Thyroid gland (tissue), 4 donors: ENCODE results near the gene LSMEM2. TPM values are rescaled to one million over a fixed set of nuclear protein-coding genes. Genes with fewer than 3 reads are reported as not detected.

ENCODE experiments used
- DNase-seq, 2 donors: peaks; one replicate each; pipeline ENCODE4 v3.0.0-alpha.2; 2019
- H3K27ac ChIP-seq, 3 donors: fragments of 200-600 bp; sonication (generic); 1 replicate in 2 of 3; 2 replicates in 1 of 3; pipeline ENCODE4 v1.5.1; 2016 to 2019; ENCODE audit warnings: mild to moderate bottlenecking in 1 of 3, moderate library complexity in 1 of 3
- H3K27me3 ChIP-seq: fragments of 200-600 bp; sonication (generic); one replicate; pipeline ENCODE4 v1.5.1; 2019
- H3K36me3 ChIP-seq, 2 donors: fragments of 200-600 bp; sonication (generic); one replicate each; pipeline ENCODE4 v1.5.1; 2016 to 2019
- H3K4me1 ChIP-seq, 2 donors: fragments of 200-600 bp; sonication (generic); one replicate each; pipeline ENCODE4 v1.5.1; 2017 to 2019
- H3K4me3 ChIP-seq, 3 donors: fragments of 200-600 bp; sonication (generic); replicated peaks in 1 of 3; 1 replicate in 2 of 3; 2 replicates in 1 of 3; pipeline ENCODE4 v1.5.1; 2016; ENCODE audit warnings: mild to moderate bottlenecking in 1 of 3
- H3K9me3 ChIP-seq: fragments of 200-600 bp; sonication (generic); one replicate; pipeline ENCODE4 v1.5.1; 2017
- CTCF ChIP-seq, 6 experiments: fragments of 200-600 bp in 3 of 6; fragments of 450-650 bp in 3 of 6; sonication (generic) in 3 of 6; IDR thresholded peaks; one replicate each; pipeline ENCODE4 v1.5.1; 2016 to 2019; ENCODE audit warnings: antibody characterized with exemption in 6 of 6, mild to moderate bottlenecking in 2 of 6, inconsistent platforms in 1 of 6, moderate library complexity in 1 of 6
- POLR2A ChIP-seq, 2 donors: fragments of 450-650 bp; IDR thresholded peaks; one replicate each; pipeline ENCODE4 v1.6.1; 2017; ENCODE audit warnings: antibody characterized with exemption in 2 of 2, mild to moderate bottlenecking in 2 of 2, moderate library complexity in 1 of 2
- WGBS, 2 donors: methylation state at CpG; one replicate each; pipeline ENCODE4 v1.1.5; 2017; 5-methylcytosine and 5-hydroxymethylcytosine counted together
- intact Hi-C: fragments of 100-400 bp; cut with DNase I; formaldehyde crosslinking; loops from one replicate; pipeline ENCODE4 v1.15.1; 2023
- total RNA-seq, 4 donors: library from RNA; depleted of rRNA; stranded (reverse); fragments of >200 nt; gene quantifications; one replicate each; pipeline ENCODE4 v1.2.3, GENCODE V29; 2016

LSMEM2 gene
- total RNA-seq, 4 donors from 2014 or later = not detected

- no peaks in the 10 kb centered on the region for H3K9me3 ChIP-seq
- peak; percentile 84 to 88 for DNase-seq
- H3K36me3 ChIP-seq = no peaks in the 10 kb centered on the region
- 1 to 3% methylated on average over 14 to 39 of the region's 61 CpGs for WGBS, 2 donors
- TF ChIP-seq CTCF (IDR thresholded peaks at IDR 0.05) (peak; percentile 95 to 99 (median 97)), POLR2A (IDR thresholded peaks at IDR 0.05) (peak in 1 of 2 donors; percentile 17)
- peaks cover 28 to 48% of the 10 kb centered on the region in 2 donors for H3K4me1 ChIP-seq
- intact Hi-C loops = loop anchor here (2.0 kb wide), 1 partner anchor 46 kb away; no protein-coding TSS in a partner anchor
- H3K27me3 ChIP-seq = no peaks in the 10 kb centered on the region
- peak overlapping the region in 1 of 3 donors; percentile 13 for H3K4me3 ChIP-seq
- H3K27ac ChIP-seq = peak overlapping the region in 1 of 3 donors; percentile 43
Measured at GRCh38 chr3:50272911-50273688, 5.8 kb upstream of the LSMEM2 start.

GRCh38 chr3:50273689-50274065 lies 5.2 kb upstream of the LSMEM2 start:
- Histone ChIP-seq H3K9me3 (no peaks in the 10 kb centered on the region), H3K4me1 (peaks cover 22 to 42% of the 10 kb centered on the region in 2 donors), H3K36me3 (no peaks in the 10 kb centered on the region), H3K27ac (no peak overlapping the region), H3K27me3 (no peaks in the 10 kb centered on the region), H3K4me3 (peak overlapping the region in 1 of 3 donors; percentile 13)
- intact Hi-C loops = loop anchor here (2.0 kb wide), 2 partner anchors 47 to 79 kb away; no protein-coding TSS in a partner anchor
- no peak for DNase-seq
- WGBS, 2 donors = 47 to 48% methylated on average over 6 to 23 of the region's 31 CpGs
- TF ChIP-seq CTCF (IDR thresholded peaks at IDR 0.05) = no peak
- TF ChIP-seq POLR2A (IDR thresholded peaks at IDR 0.05) = no peak

GRCh38 chr3:50274371-50275104 lies 4.3 kb upstream of the LSMEM2 start:
- 16 to 36% methylated on average over 14 to 18 of the region's 26 CpGs for WGBS, 2 donors
- Histone ChIP-seq H3K27me3 (no peaks in the 10 kb centered on the region), H3K4me1 (peaks cover 14 to 34% of the 10 kb centered on the region in 2 donors), H3K9me3 (no peaks in the 10 kb centered on the region), H3K4me3 (no peak overlapping the region), H3K36me3 (no peaks in the 10 kb centered on the region), H3K27ac (no peak overlapping the region)
- intact Hi-C loops = loop anchor here (2.0 kb wide), 1 partner anchor 80 kb away; no protein-coding TSS in a partner anchor
- TF ChIP-seq CTCF (IDR thresholded peaks at IDR 0.05) (peak; percentile 28 to 69 (median 56)), POLR2A (IDR thresholded peaks at IDR 0.05) (no peak)
- DNase-seq = peak; percentile 58 to 64

GRCh38 chr3:50275141-50275995 lies 3.5 kb upstream of the LSMEM2 start:
- Histone ChIP-seq H3K27ac (no peak overlapping the region), H3K4me1 (peaks cover 9 to 25% of the 10 kb centered on the region in 2 donors), H3K36me3 (no peaks in the 10 kb centered on the region), H3K9me3 (no peaks in the 10 kb centered on the region), H3K27me3 (no peaks in the 10 kb centered on the region), H3K4me3 (no peak overlapping the region)
- intact Hi-C loops = loop anchor here (2.0 kb wide), 1 partner anchor 81 kb away; no protein-coding TSS in a partner anchor
- TF ChIP-seq CTCF (IDR thresholded peaks at IDR 0.05) = no peak
- no peak for TF ChIP-seq POLR2A (IDR thresholded peaks at IDR 0.05)
- DNase-seq = no peak
- WGBS, 2 donors = 31 to 36% methylated on average over 30 of the region's 65 CpGs
